CD14-positive monocyte (primary cell): ENCODE results near the gene PCDHGB6. TPM values are rescaled to one million over a fixed set of nuclear protein-coding genes. Genes with fewer than 3 reads are reported as not detected.
A peak's percentile ranks its signal among the peaks of the same experiment; 100 is the strongest.

Experiments used
- DNase-seq, 3 donors: peaks; one replicate each; pipeline ENCODE4 v3.0.0-alpha.2; 2011 to 2022
- H2AFZ ChIP-seq: 2 replicates; pipeline ENCODE4 v1.6.0; 2012; ENCODE audit warnings: mild to moderate bottlenecking, low read depth, low read length, inconsistent platforms; ENCODE audit not compliant: insufficient read depth, poor library complexity, severe bottlenecking
- H3K27ac ChIP-seq, 2 donors: 1 replicate in 1 of 2; 2 replicates in 1 of 2; pipeline ENCODE4 v1.5.1; 2012 to 2013; ENCODE audit warnings: low read length in 2 of 2, control low read depth in 1 of 2, inconsistent platforms in 1 of 2, low read depth in 1 of 2, mild to moderate bottlenecking in 1 of 2
- H3K27me3 ChIP-seq, 2 donors: one replicate each; pipeline versions ENCODE4 v1.6.0 to v1.6.1; 2011 to 2013; ENCODE audit warnings: low read length in 2 of 2; ENCODE audit not compliant: control insufficient read depth in 2 of 2, insufficient read depth in 2 of 2
- H3K36me3 ChIP-seq, 2 donors: replicated peaks in 1 of 2; 1 replicate in 1 of 2; 2 replicates in 1 of 2; pipeline versions ENCODE4 v1.5.1 to v1.6.1; 2012 to 2013; ENCODE audit warnings: low read length in 2 of 2, control low read depth in 1 of 2, inconsistent platforms in 1 of 2, mild to moderate bottlenecking in 1 of 2; ENCODE audit not compliant: insufficient read depth in 2 of 2, control insufficient read depth in 1 of 2
- H3K4me1 ChIP-seq, 2 donors: 1 replicate in 1 of 2; 2 replicates in 1 of 2; pipeline versions ENCODE4 v1.5.1 to v1.6.1; 2012 to 2013; ENCODE audit warnings: low read length in 2 of 2, control low read depth in 1 of 2, inconsistent platforms in 1 of 2, mild to moderate bottlenecking in 1 of 2, moderate library complexity in 1 of 2; ENCODE audit not compliant: insufficient read depth in 2 of 2, control insufficient read depth in 1 of 2
- H3K4me2 ChIP-seq: replicated peaks from 2 replicates; pipeline ENCODE3; 2012; ENCODE audit warnings: low read length, moderate library complexity, mild to moderate bottlenecking; ENCODE audit not compliant: poor library complexity, severe bottlenecking; ENCODE audit errors: extremely low read depth
- H3K4me3 ChIP-seq, 3 experiments: fragments of 200-600 bp in 1 of 3; sonication (generic) in 1 of 3; replicated peaks in 1 of 3; 1 replicate in 2 of 3; 2 replicates in 1 of 3; pipeline ENCODE4 v1.5.1; 2011 to 2013; ENCODE audit warnings: low read length in 3 of 3, mild to moderate bottlenecking in 3 of 3, control low read depth in 2 of 3, low read depth in 2 of 3, inconsistent platforms in 1 of 3, moderate library complexity in 1 of 3
- H3K79me2 ChIP-seq: 2 replicates; pipeline ENCODE4 v1.6.0; 2012; ENCODE audit warnings: mild to moderate bottlenecking, control low read depth, inconsistent platforms, low read length, moderate library complexity; ENCODE audit not compliant: insufficient read depth
- H3K9ac ChIP-seq: 2 replicates; pipeline ENCODE4 v1.6.0; 2017; ENCODE audit warnings: low read length, mild to moderate bottlenecking; ENCODE audit not compliant: insufficient read depth, poor library complexity, severe bottlenecking
- H3K9me3 ChIP-seq, 2 donors: replicated peaks in 1 of 2; 1 replicate in 1 of 2; 2 replicates in 1 of 2; pipeline versions ENCODE4 v1.5.1 to v1.6.1; 2012 to 2013; ENCODE audit warnings: low read length in 2 of 2, control low read depth in 1 of 2; ENCODE audit not compliant: control insufficient read depth in 1 of 2, insufficient read depth in 1 of 2
- H4K20me1 ChIP-seq: 2 replicates; pipeline ENCODE4 v1.6.0; 2012; ENCODE audit warnings: mild to moderate bottlenecking, low read length, control low read depth, moderate library complexity; ENCODE audit not compliant: insufficient read depth
- H3K27ac Mint-ChIP-seq, 7 donors: one replicate each; pipeline ENCODE4 v1.8.0; 2020; ENCODE audit warnings: mild to moderate bottlenecking in 7 of 7, mixed read lengths in 7 of 7, moderate library complexity in 6 of 7, inconsistent platforms in 2 of 7
- H3K27me3 Mint-ChIP-seq, 3 donors: one replicate each; pipeline ENCODE4 v1.8.0; 2021 to 2022; ENCODE audit warnings: low read depth in 3 of 3, mild to moderate bottlenecking in 3 of 3, mixed read lengths in 3 of 3, moderate library complexity in 3 of 3, inconsistent platforms in 1 of 3
- H3K36me3 Mint-ChIP-seq, 2 donors: one replicate each; pipeline ENCODE4 v1.8.0; 2020; ENCODE audit warnings: mixed read lengths in 2 of 2, inconsistent platforms in 1 of 2, mild to moderate bottlenecking in 1 of 2
- H3K4me1 Mint-ChIP-seq: one replicate; pipeline ENCODE4 v1.8.0; 2020; ENCODE audit warnings: mild to moderate bottlenecking, mixed read lengths
- H3K4me3 Mint-ChIP-seq, 2 donors: one replicate each; pipeline ENCODE4 v1.8.0; 2020; ENCODE audit warnings: mild to moderate bottlenecking in 2 of 2, mixed read lengths in 2 of 2, moderate library complexity in 1 of 2
- H3K9me3 Mint-ChIP-seq, 7 donors: one replicate each; pipeline ENCODE4 v1.8.0; 2020 to 2022; ENCODE audit warnings: mixed read lengths in 7 of 7, mild to moderate bottlenecking in 6 of 7, moderate library complexity in 6 of 7, inconsistent platforms in 2 of 7
- WGBS: methylation state at CpG from one replicate; pipeline ENCODE4 v1.1.5; 2013; ENCODE audit warnings: missing lambda C conversion rate; ENCODE audit not compliant: insufficient coverage; 5-methylcytosine and 5-hydroxymethylcytosine counted together
- intact Hi-C, 2 donors: fragments of 100-400 bp; cut with micrococcal nuclease; formaldehyde crosslinking; loops; one replicate each; pipeline versions ENCODE4 v1.15.0 to v1.15.1; 2023
- polyA plus RNA-seq, 3 donors: library from polyadenylated mRNA; depleted of rRNA in 1 of 3; unstranded in 2 of 3; stranded (reverse) in 1 of 3; fragments of 300-500 nt in 2 of 3; fragments of >200 nt in 1 of 3; fragmentation: Illumina TruSeq in 2 of 3; gene quantifications; 1 replicate in 2 of 3; 2 replicates in 1 of 3; pipeline ENCODE4 v1.2.3, GENCODE V29; 2012 to 2021
- TF ChIP-seq, protein P1 (sequence below): fragments of 200-600 bp; IDR thresholded peaks from one replicate; pipeline ENCODE4 v1.8.0; 2022; ENCODE audit warnings: antibody characterized with exemption, mild to moderate bottlenecking

The PCDHGB6 gene
- polyA plus RNA-seq, 3 donors = 0.01 to 0.06 TPM; not detected in 1

DNA sequence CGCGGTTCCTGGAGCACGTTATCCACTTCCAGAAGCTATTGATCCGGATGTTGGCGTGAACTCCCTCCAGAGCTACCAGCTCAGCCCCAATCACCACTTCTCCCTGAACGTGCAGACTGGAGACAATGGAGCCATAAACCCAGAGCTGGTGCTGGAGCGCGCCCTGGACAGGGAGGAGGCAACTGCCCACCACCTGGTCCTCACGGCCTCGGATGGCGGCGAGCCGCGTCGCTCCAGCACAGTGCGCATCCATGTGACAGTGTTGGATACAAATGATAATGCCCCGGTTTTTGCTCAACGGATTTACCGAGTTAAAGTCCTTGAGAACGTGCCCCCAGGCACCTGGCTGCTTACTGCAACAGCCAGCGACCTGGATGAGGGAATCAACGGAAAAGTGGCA, 4.4 kb upstream of the PCDHGB6 start:
- peaks cover 10 to 17% of the 10 kb centered on the region in 2 donors for H3K36me3 Mint-ChIP-seq
- intact Hi-C loops = no loop called here
- peaks cover 38 to 71% of the 10 kb centered on the region in 2 donors for H3K9me3 ChIP-seq
- 20% methylated on average over 21 of the region's 22 CpGs for WGBS
- H3K4me3 Mint-ChIP-seq = peak overlapping the region in 1 of 2 donors; percentile 82
- no peak overlapping the region for H3K4me2 ChIP-seq
- H3K4me1 Mint-ChIP-seq = peaks cover 15% of the 10 kb centered on the region
- H3K27me3 Mint-ChIP-seq = peaks cover 71 to 86% (median 85%) of the 10 kb centered on the region in 3 donors
- no peaks in the 10 kb centered on the region for H3K79me2 ChIP-seq
- H3K4me1 ChIP-seq = peaks cover 3 to 6% of the 10 kb centered on the region in 2 donors
- no peak overlapping the region for H3K9ac ChIP-seq
- no peaks in the 10 kb centered on the region for H4K20me1 ChIP-seq
- H3K36me3 ChIP-seq = no peaks in the 10 kb centered on the region
- H3K27ac Mint-ChIP-seq = peak overlapping the region in 1 of 7 donors; percentile 24
- peaks cover 73 to 97% of the 10 kb centered on the region in 2 donors for H3K27me3 ChIP-seq
- H3K4me3 ChIP-seq = no peak overlapping the region
- DNase-seq = no peak
- TF ChIP-seq, protein P1, sequence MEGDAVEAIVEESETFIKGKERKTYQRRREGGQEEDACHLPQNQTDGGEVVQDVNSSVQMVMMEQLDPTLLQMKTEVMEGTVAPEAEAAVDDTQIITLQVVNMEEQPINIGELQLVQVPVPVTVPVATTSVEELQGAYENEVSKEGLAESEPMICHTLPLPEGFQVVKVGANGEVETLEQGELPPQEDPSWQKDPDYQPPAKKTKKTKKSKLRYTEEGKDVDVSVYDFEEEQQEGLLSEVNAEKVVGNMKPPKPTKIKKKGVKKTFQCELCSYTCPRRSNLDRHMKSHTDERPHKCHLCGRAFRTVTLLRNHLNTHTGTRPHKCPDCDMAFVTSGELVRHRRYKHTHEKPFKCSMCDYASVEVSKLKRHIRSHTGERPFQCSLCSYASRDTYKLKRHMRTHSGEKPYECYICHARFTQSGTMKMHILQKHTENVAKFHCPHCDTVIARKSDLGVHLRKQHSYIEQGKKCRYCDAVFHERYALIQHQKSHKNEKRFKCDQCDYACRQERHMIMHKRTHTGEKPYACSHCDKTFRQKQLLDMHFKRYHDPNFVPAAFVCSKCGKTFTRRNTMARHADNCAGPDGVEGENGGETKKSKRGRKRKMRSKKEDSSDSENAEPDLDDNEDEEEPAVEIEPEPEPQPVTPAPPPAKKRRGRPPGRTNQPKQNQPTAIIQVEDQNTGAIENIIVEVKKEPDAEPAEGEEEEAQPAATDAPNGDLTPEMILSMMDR = no peak
- no peak overlapping the region for H2AFZ ChIP-seq
- H3K27ac ChIP-seq = no peak overlapping the region
- H3K9me3 Mint-ChIP-seq = peaks cover 31 to 74% (median 59%) of the 10 kb centered on the region in 7 donors

DNA sequence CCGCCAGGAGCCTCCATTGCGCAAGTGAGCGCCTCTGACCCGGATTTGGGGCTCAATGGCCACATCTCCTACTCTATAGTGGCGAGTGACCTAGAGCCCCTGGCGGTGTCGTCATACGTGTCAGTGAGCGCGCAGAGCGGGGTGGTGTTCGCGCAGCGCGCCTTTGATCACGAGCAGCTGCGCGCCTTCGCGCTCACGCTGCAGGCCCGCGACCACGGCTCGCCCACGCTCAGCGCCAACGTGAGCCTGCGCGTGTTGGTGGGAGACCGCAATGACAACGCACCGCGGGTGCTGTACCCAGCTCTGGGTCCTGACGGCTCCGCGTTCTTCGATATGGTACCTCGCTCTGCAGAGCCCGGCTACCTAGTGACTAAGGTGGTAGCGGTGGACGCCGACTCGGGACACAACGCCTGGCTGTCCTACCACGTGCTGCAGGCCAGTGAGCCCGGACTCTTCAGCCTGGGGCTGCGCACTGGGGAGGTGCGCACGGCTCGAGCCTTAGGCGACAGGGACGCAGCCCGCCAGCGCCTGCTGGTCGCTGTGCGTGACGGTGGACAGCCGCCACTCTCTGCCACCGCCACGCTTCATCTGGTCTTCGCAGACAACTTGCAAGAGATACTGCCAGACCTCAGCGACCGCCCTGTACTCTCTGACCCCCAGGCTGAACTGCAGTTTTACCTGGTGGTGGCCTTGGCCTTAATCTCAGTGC, 1.9 kb downstream of the PCDHGB6 start:
- H3K9me3 Mint-ChIP-seq = peaks cover 21 to 68% (median 53%) of the 10 kb centered on the region in 7 donors
- peak overlapping the region in 1 of 2 donors; percentile 92 for H3K4me3 Mint-ChIP-seq

More for the DNA sequence above, 1.9 kb downstream of the PCDHGB6 start:
- no peak for DNase-seq
- Mint-ChIP-seq H3K27ac (no peak overlapping the region), H3K27me3 (peaks cover 76 to 95% (median 91%) of the 10 kb centered on the region in 3 donors), H3K36me3 (peaks cover 15 to 16% of the 10 kb centered on the region in 2 donors), H3K4me1 (peaks cover 18% of the 10 kb centered on the region)
- H3K4me2 ChIP-seq = no peak overlapping the region
- peaks cover 32 to 56% of the 10 kb centered on the region in 2 donors for H3K9me3 ChIP-seq
- H2AFZ ChIP-seq = no peak overlapping the region
- H3K27ac ChIP-seq = no peak overlapping the region
- TF ChIP-seq, protein P1 = no peak
- H3K79me2 ChIP-seq = no peaks in the 10 kb centered on the region
- H3K9ac ChIP-seq = no peak overlapping the region
- peaks cover 11 to 17% of the 10 kb centered on the region in 2 donors for H3K4me1 ChIP-seq
- 30% methylated on average over 60 of the region's 64 CpGs for WGBS
- H3K4me3 ChIP-seq = no peak overlapping the region
- no peaks in the 10 kb centered on the region for H4K20me1 ChIP-seq
- H3K36me3 ChIP-seq = no peaks in the 10 kb centered on the region
- H3K27me3 ChIP-seq = peaks cover 77 to 98% of the 10 kb centered on the region in 2 donors
- intact Hi-C loops = loop anchor here (5.0 kb wide), 2 partner anchors 113 to 153 kb away; no protein-coding TSS in a partner anchor
